Panc1 (cell line): Measurements from ENCODE around the gene KANSL2. TPM values are rescaled to one million over a fixed set of nuclear protein-coding genes. Genes with fewer than 3 reads are reported as not detected.
"Not testable (repeated sequence)": the region's sequence is repeated elsewhere in the genome, so short reads cannot be mapped to it uniquely, and the experiment has no call there.

Experiments used
- ATAC-seq: fragments of 200-7000 bp; cut with Tn5 transposase; 2 replicates; pipeline ENCODE4 v1.9.1; 2020; ENCODE audit warnings: mild to moderate bottlenecking, moderate library complexity
- BruUV-seq: library from RNA; stranded (reverse); fragments of 400-500 nt; replicated peaks from 2 replicates; lab custom pipeline; 2021; lab: Mats Ljungman, UMichigan
- CTCF ChIA-PET: fragments of 300-600 bp; sonication (Branson Sonifier 250); formaldehyde crosslinking; loops from one replicate; lab custom pipeline; 2022; ENCODE audit warnings: antibody characterized with exemption; lab: Charles Lee
- POLR2A ChIA-PET: fragments of 300-600 bp; sonication (Branson Sonifier 250); formaldehyde crosslinking; loops from one replicate; lab custom pipeline; 2022; ENCODE audit warnings: antibody characterized with exemption; lab: Charles Lee
- DNase-seq: peaks from one replicate; pipeline ENCODE4 v3.0.0-alpha.2; 2010; ENCODE audit warnings: low read depth, low spot score
- H3K27ac ChIP-seq: 2 replicates; pipeline ENCODE4 v1.5.1; 2011; ENCODE audit warnings: mild to moderate bottlenecking, low read length, inconsistent platforms
- H3K27me3 ChIP-seq: fragments of 200-500 bp; sonication (Bioruptor generic); 2 replicates; pipeline ENCODE4 v1.6.0; 2014; ENCODE audit warnings: low read length, inconsistent platforms; ENCODE audit not compliant: control insufficient read depth, insufficient read depth
- H3K36me3 ChIP-seq: fragments of 200-500 bp; sonication (Bioruptor generic); 2 replicates; pipeline ENCODE4 v1.5.1; 2014; ENCODE audit warnings: inconsistent platforms, mild to moderate bottlenecking, low read length, moderate library complexity; ENCODE audit not compliant: control insufficient read depth, insufficient read depth
- H3K4me1 ChIP-seq: 2 replicates; pipeline ENCODE4 v1.5.1; 2011; ENCODE audit warnings: inconsistent platforms, mild to moderate bottlenecking, low read length, moderate library complexity; ENCODE audit not compliant: control insufficient read depth, insufficient read depth
- H3K4me3 ChIP-seq, 2 experiments: 2 replicates each; pipeline ENCODE4 v1.5.1; 2011 to 2012; ENCODE audit warnings: low read depth in 2 of 2, low read length in 2 of 2, mild to moderate bottlenecking in 2 of 2, inconsistent platforms in 1 of 2, moderate library complexity in 1 of 2
- H3K9me3 ChIP-seq: fragments of 200-500 bp; sonication (Bioruptor generic); 2 replicates; pipeline ENCODE4 v1.5.1; 2014; ENCODE audit warnings: low read depth, mild to moderate bottlenecking, inconsistent platforms, low read length, moderate library complexity; ENCODE audit not compliant: control insufficient read depth, insufficient read depth
- POLR2AphosphoS5 ChIP-seq: IDR thresholded peaks from 2 replicates; pipeline ENCODE4 v1.6.1; 2012; ENCODE audit warnings: mild to moderate bottlenecking, low read depth, low read length, moderate library complexity
- REST ChIP-seq, 2 experiments: IDR thresholded peaks; 2 replicates each; pipeline ENCODE4 v1.6.1; 2011 to 2012; ENCODE audit warnings: low read depth in 2 of 2, control low read depth in 1 of 2, low read length in 1 of 2, mild to moderate bottlenecking in 1 of 2, moderate library complexity in 1 of 2; ENCODE audit not compliant: insufficient read depth in 1 of 2
- SIN3A ChIP-seq: IDR thresholded peaks from 2 replicates; pipeline ENCODE4 v1.6.1; 2012; ENCODE audit warnings: low read depth, mild to moderate bottlenecking, low read length, moderate library complexity, borderline replicate concordance; ENCODE audit not compliant: insufficient read depth
- TCF7L2 ChIP-seq: IDR thresholded peaks from 2 replicates; pipeline ENCODE4 v1.6.1; 2011; ENCODE audit warnings: mild to moderate bottlenecking, low read depth, low read length, inconsistent platforms
- in situ Hi-C: cut with HindIII; loops from 2 replicates; pipeline ENCODE4 v1.10.0; 2016; ENCODE audit warnings: low sequenced_read_pairs, low pct_unique_long_range_greater_than_20kb
- intact Hi-C: fragments of 100-400 bp; cut with micrococcal nuclease; formaldehyde crosslinking; loops from one replicate; pipeline ENCODE4 v1.10.0; 2022; ENCODE audit not compliant: unreplicated experiment
- total RNA-seq: library from RNA; stranded (reverse); gene quantifications from one replicate; pipeline ENCODE4 v1.2.1, GENCODE V29; 2021; ENCODE audit not compliant: unreplicated experiment
- TF ChIP-seq, protein P1 (sequence below): fragments of 450-650 bp; IDR thresholded peaks from 2 replicates; pipeline ENCODE4 v1.5.1; 2017; ENCODE audit warnings: mild to moderate bottlenecking

The KANSL2 gene
- total RNA-seq, 1 experiment from 2014 or later, result 36.9 TPM

- intact Hi-C loops, BruUV-seq, H3K4me1 ChIP-seq, CTCF ChIA-PET, POLR2A ChIA-PET, H3K36me3 ChIP-seq, in situ Hi-C loops, ATAC-seq, H3K27me3 ChIP-seq, H3K4me3 ChIP-seq, DNase-seq, H3K27ac ChIP-seq, H3K9me3 ChIP-seq: not testable (repeated sequence)
Measured at GRCh38 chr12:48720171-48720570, 38.1 kb upstream of the KANSL2 start.

DNA sequence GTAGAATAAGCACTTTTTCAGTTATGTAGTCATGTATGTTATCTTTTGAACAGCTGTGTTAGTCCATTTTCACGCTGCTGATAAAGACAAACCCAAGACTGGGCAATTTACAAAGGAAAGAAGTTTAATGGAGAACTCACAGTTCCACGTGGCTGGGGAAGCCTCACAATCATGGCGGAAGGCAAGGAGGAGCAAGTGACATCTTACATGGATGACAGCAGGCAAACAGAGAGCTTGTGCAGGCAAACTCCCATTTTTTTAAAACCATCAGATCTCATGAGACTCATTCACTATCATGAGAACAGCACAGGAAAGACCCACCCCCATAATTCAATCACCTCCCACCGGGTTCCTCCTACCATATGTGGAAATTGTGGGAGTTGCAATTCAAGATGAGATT lies 37.0 kb upstream of the KANSL2 start:
- H3K36me3 ChIP-seq, DNase-seq, CTCF ChIA-PET, H3K4me3 ChIP-seq, H3K27ac ChIP-seq, in situ Hi-C loops, intact Hi-C loops, ATAC-seq, H3K27me3 ChIP-seq, BruUV-seq, POLR2A ChIA-PET, H3K9me3 ChIP-seq: not testable (repeated sequence)
- peaks cover 12% of the 10 kb centered on the region; the same call in 1 of the 2 replicates for H3K4me1 ChIP-seq

- intact Hi-C loops (no loop called here), in situ Hi-C loops (no loop called here)
- Histone ChIP-seq H3K27ac (peak overlapping the region; percentile 93), H3K36me3 (peaks cover 5% of the 10 kb centered on the region; the same call in 1 of the 2 replicates), H3K4me1 (peaks cover 13% of the 10 kb centered on the region; the same call in 1 of the 2 replicates), H3K4me3 (peak overlapping the region; percentile 92 to 95), H3K9me3 (no peaks in the 10 kb centered on the region), H3K27me3 (no peaks in the 10 kb centered on the region)
- TSS peak; percentile 98 for BruUV-seq
- ChIA-PET CTCF (interaction anchor here (0.7 kb wide), 1 partner anchor 14 kb away, joined by 9 read pairs; no protein-coding TSS in a partner anchor), POLR2A (no interaction called here)
- DNase-seq (peak; percentile 5), ATAC-seq (peak; percentile 7; the same call in 1 of the 2 replicates)
- TF ChIP-seq, protein P1, sequence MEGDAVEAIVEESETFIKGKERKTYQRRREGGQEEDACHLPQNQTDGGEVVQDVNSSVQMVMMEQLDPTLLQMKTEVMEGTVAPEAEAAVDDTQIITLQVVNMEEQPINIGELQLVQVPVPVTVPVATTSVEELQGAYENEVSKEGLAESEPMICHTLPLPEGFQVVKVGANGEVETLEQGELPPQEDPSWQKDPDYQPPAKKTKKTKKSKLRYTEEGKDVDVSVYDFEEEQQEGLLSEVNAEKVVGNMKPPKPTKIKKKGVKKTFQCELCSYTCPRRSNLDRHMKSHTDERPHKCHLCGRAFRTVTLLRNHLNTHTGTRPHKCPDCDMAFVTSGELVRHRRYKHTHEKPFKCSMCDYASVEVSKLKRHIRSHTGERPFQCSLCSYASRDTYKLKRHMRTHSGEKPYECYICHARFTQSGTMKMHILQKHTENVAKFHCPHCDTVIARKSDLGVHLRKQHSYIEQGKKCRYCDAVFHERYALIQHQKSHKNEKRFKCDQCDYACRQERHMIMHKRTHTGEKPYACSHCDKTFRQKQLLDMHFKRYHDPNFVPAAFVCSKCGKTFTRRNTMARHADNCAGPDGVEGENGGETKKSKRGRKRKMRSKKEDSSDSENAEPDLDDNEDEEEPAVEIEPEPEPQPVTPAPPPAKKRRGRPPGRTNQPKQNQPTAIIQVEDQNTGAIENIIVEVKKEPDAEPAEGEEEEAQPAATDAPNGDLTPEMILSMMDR, result no peak
- no peak for TF ChIP-seq SIN3A
- TF ChIP-seq TCF7L2, result no peak
- no peak for TF ChIP-seq POLR2AphosphoS5
- no peak for TF ChIP-seq REST (IDR thresholded peaks at IDR 0.05; ENCODE audit: insufficient read depth in 1 of 2, low read depth in 2 of 2, low read length in 1 of 2)
Measured at GRCh38 chr12:48717252-48717695, 35.2 kb upstream of the KANSL2 start.
